ENCODE data around the gene KRTAP12-3.

- TF ChIP-seq POLR2AphosphoS5 (IDR thresholded peaks at IDR 0.05), result no peak
- TF ChIP-seq CTCF (IDR thresholded peaks at IDR 0.05), result no peak
- no peak for TF ChIP-seq EP300 (IDR thresholded peaks at IDR 0.05)
- no peak for TF ChIP-seq POLR2A (IDR thresholded peaks at IDR 0.05)
These were observed 20.1 kb downstream of the KRTAP12-3 start for GRCh38 chr21:44677881-44678280.
